A549 (cell line): ENCODE measurements around the gene NFASC.

Source experiments
- BHLHE40 ChIP-seq: IDR thresholded peaks from 2 replicates; pipeline ENCODE4 v1.6.1; 2012; ENCODE audit warnings: low read depth, low read length, inconsistent platforms
- CEBPB ChIP-seq, 2 experiments: fragments of >200 bp in 1 of 2; sonication (Bioruptor Twin) in 1 of 2; formaldehyde crosslinking in 1 of 2; IDR thresholded peaks; 2 replicates each; pipeline ENCODE4 v1.6.1; 2012 to 2016
- CHD2 ChIP-seq: fragments of 150-350 bp; IDR thresholded peaks from 2 replicates; pipeline ENCODE4 v1.6.1; 2014; ENCODE audit warnings: low read length; ENCODE audit not compliant: partially characterized antibody
- CTCF ChIP-seq: fragments of >200 bp; sonication (Bioruptor Twin); formaldehyde crosslinking; IDR thresholded peaks from 3 replicates; pipeline ENCODE4 v1.5.1; 2016
- ELK1 ChIP-seq: fragments of 150-350 bp; IDR thresholded peaks from 2 replicates; pipeline ENCODE4 v1.6.1; 2014; ENCODE audit warnings: low read depth, mild to moderate bottlenecking, low read length
- EP300 ChIP-seq, 2 experiments: fragments of >200 bp; sonication (Bioruptor Twin); formaldehyde crosslinking; IDR thresholded peaks; 2 replicates in 1 of 2; 3 replicates in 1 of 2; pipeline ENCODE4 v1.6.1; 2016 to 2017
- GATA3 ChIP-seq: IDR thresholded peaks from 2 replicates; pipeline ENCODE4 v1.6.1; 2012; ENCODE audit warnings: borderline replicate concordance
- NPAS2 ChIP-seq: fragments of 250-450 bp; sonication (Bioruptor Pico); IDR thresholded peaks from 2 replicates; pipeline ENCODE4 v1.8.0; 2022; ENCODE audit warnings: mild to moderate bottlenecking, moderate library complexity, borderline replicate concordance
- POLR2A ChIP-seq: IDR thresholded peaks from 2 replicates; pipeline ENCODE4 v1.6.1; 2012; ENCODE audit warnings: mild to moderate bottlenecking, low read length
- POLR2AphosphoS2 ChIP-seq: conservative IDR thresholded peaks from 2 replicates; pipeline ENCODE4 v1.6.1; 2012; ENCODE audit warnings: low read length, improper control_type of control experiment, inconsistent platforms
- RFX5 ChIP-seq: fragments of 450-650 bp; IDR thresholded peaks from 2 replicates; pipeline ENCODE4 v1.7.1; 2014; ENCODE audit warnings: antibody characterized with exemption, mild to moderate bottlenecking, moderate library complexity
- ZFP36 ChIP-seq: fragments of 450-650 bp; IDR thresholded peaks from 2 replicates; pipeline ENCODE4 v1.6.1; 2014; ENCODE audit warnings: borderline replicate concordance; ENCODE audit not compliant: partially characterized antibody
- TF ChIP-seq, protein P1 (sequence below): IDR thresholded peaks from 2 replicates; pipeline ENCODE4 v1.6.1; 2012

DNA sequence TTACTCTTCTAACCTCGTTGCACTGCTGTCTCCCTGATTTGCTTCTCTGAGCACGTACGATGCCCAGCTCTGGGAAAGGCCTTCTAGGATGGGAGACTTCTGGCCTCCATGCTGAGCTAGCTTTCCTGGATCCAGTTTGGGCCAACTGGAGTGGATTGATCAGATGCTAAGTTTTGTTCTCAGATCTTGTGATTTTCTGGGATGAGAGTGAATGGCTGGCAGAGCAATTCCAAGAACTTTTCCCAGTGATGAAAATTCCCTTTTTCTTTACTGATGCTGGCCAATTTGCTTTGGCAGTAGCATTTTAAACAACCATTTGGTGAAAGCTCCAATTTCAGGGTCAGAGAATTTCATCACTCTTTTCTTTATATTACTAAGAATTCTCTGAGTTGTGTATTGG is 34.9 kb upstream of the NFASC start:
- TF ChIP-seq POLR2A = no peak
- TF ChIP-seq CTCF = no peak
- TF ChIP-seq NPAS2 (CRISPR knock-in tag) = no peak
- no peak for TF ChIP-seq POLR2AphosphoS2
- no peak for TF ChIP-seq CEBPB (IDR thresholded peaks at IDR 0.05)
- no peak for TF ChIP-seq EP300 (IDR thresholded peaks at IDR 0.05)
- no peak for TF ChIP-seq CHD2
- TF ChIP-seq ELK1 = no peak
- no peak for TF ChIP-seq BHLHE40
- TF ChIP-seq ZFP36 = no peak
- TF ChIP-seq, protein P1, sequence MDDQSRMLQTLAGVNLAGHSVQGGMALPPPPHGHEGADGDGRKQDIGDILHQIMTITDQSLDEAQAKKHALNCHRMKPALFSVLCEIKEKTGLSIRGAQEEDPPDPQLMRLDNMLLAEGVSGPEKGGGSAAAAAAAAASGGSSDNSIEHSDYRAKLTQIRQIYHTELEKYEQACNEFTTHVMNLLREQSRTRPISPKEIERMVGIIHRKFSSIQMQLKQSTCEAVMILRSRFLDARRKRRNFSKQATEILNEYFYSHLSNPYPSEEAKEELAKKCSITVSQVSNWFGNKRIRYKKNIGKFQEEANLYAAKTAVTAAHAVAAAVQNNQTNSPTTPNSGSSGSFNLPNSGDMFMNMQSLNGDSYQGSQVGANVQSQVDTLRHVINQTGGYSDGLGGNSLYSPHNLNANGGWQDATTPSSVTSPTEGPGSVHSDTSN = no peak
- TF ChIP-seq RFX5 = no peak
- TF ChIP-seq GATA3 = no peak
